ENCODE measurements around the gene TIMM17A. TPM values are rescaled to one million over a fixed set of nuclear protein-coding genes. Genes with fewer than 3 reads are reported as not detected.

TIMM17A gene
- total RNA-seq, 1 donor from 2014 or later, result 46.5 TPM

DNA sequence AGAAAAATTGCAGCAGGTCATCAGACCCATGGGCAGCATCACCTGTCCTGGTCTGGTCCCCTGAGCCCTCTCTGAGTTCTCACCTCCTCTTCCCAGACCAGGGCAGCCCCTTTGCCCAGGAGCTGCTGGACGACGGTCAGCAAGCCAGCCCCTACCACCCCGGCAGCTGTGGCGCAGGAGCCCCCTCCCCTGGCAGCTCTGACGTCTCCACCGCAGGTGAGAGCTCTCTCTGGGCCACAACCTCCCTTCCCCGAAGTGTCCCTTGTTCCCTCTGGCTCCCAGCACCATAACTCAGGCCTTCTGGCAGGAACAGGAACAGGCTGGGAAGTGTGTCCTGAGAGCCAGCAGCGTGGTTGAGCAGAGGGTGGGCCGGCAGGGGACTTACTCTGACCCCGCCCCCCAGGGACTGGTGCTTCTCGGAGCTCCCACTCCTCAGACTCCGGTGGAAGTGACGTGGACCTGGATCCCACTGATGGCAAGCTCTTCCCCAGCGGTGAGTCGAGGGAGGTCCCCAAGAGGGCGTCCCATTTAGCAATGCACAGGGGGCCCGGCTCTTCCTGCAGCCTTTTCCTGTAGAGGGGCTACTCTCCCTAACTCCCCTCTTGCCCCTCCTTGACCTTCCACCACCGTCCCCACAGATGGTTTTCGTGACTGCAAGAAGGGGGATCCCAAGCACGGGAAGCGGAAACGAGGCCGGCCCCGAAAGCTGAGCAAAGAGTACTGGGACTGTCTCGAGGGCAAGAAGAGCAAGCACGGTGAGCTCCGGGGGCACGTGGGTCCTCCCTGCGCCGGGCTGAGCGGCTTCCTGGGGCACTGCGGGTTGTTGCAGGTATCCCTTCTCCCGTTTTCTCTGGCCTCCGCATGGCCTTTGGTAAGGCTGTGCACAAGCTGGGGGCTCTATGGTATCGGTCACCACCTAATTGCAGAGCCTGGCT is 57.5 kb downstream of the TIMM17A start:
- TF ChIP-seq, protein P1, sequence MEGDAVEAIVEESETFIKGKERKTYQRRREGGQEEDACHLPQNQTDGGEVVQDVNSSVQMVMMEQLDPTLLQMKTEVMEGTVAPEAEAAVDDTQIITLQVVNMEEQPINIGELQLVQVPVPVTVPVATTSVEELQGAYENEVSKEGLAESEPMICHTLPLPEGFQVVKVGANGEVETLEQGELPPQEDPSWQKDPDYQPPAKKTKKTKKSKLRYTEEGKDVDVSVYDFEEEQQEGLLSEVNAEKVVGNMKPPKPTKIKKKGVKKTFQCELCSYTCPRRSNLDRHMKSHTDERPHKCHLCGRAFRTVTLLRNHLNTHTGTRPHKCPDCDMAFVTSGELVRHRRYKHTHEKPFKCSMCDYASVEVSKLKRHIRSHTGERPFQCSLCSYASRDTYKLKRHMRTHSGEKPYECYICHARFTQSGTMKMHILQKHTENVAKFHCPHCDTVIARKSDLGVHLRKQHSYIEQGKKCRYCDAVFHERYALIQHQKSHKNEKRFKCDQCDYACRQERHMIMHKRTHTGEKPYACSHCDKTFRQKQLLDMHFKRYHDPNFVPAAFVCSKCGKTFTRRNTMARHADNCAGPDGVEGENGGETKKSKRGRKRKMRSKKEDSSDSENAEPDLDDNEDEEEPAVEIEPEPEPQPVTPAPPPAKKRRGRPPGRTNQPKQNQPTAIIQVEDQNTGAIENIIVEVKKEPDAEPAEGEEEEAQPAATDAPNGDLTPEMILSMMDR (IDR thresholded peaks at IDR 0.05; ENCODE audit: unreplicated experiment), result no peak
- Mint-ChIP-seq H3K27ac (peak overlapping the region; percentile 53), H3K4me1 (peaks cover 82% of the 10 kb centered on the region), H3K27me3 (ENCODE audit: low read depth) (no peaks in the 10 kb centered on the region), H3K36me3 (peaks cover 12% of the 10 kb centered on the region), H3K9me3 (no peaks in the 10 kb centered on the region), H3K4me3 (peak overlapping the region; percentile 92)
- DNase-seq (ENCODE audit: low spot score in 2 of 2, unreplicated experiment in 2 of 2), result no peak

DNA sequence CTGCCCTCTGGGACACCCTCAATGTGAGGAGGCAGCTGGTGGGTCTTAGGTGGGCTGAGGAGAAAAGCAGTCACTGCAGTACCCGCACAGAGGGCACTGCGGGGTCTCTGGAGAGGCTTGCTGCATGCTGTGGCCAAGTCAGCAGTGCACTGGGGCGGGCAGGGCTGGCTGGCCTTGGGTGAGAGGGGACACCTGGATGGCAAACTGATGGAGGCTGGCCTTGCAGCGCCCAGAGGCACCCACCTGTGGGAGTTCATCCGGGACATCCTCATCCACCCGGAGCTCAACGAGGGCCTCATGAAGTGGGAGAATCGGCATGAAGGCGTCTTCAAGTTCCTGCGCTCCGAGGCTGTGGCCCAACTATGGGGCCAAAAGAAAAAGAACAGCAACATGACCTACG is 58.3 kb downstream of the TIMM17A start:
- Mint-ChIP-seq H3K27me3 (ENCODE audit: low read depth) (no peaks in the 10 kb centered on the region), H3K27ac (peak overlapping the region; percentile 47), H3K9me3 (no peaks in the 10 kb centered on the region), H3K4me3 (peak overlapping the region; percentile 92), H3K4me1 (peaks cover 84% of the 10 kb centered on the region), H3K36me3 (peaks cover 12% of the 10 kb centered on the region)
- DNase-seq (ENCODE audit: low spot score in 2 of 2, unreplicated experiment in 2 of 2), result no peak
- TF ChIP-seq, protein P1 (IDR thresholded peaks at IDR 0.05; ENCODE audit: unreplicated experiment), result no peak

DNA sequence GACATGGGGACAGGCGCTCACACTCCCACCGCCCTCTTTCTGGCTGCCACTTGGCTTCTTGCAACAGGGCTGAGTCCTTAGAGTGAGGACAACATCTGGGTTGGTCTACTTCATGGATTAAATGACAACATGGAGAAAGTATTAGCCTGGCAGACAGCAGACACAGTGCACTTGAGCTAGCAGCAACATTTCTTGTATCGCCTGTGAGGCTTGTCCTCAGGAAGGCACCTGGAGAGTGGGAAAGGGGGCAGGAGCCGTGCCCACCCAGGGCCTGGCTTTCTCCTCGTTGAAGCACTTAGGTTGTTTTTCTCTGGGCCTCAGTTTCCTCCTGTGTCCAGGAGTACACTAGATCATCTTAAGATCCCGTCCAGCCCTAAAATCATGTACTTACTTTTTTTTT is 58.8 kb downstream of the TIMM17A start:
- TF ChIP-seq, protein P1 (IDR thresholded peaks at IDR 0.05; ENCODE audit: unreplicated experiment), result no peak
- peak overlapping the region; percentile 66 for H3K27ac Mint-ChIP-seq
- H3K36me3 Mint-ChIP-seq, result peaks cover 12% of the 10 kb centered on the region
- H3K4me1 Mint-ChIP-seq, result peaks cover 84% of the 10 kb centered on the region
- DNase-seq (ENCODE audit: low spot score in 2 of 2, unreplicated experiment in 2 of 2), result no peak
- peak overlapping the region; percentile 92 for H3K4me3 Mint-ChIP-seq
- no peaks in the 10 kb centered on the region for H3K27me3 Mint-ChIP-seq (ENCODE audit: low read depth)
- H3K9me3 Mint-ChIP-seq, result no peaks in the 10 kb centered on the region

DNA sequence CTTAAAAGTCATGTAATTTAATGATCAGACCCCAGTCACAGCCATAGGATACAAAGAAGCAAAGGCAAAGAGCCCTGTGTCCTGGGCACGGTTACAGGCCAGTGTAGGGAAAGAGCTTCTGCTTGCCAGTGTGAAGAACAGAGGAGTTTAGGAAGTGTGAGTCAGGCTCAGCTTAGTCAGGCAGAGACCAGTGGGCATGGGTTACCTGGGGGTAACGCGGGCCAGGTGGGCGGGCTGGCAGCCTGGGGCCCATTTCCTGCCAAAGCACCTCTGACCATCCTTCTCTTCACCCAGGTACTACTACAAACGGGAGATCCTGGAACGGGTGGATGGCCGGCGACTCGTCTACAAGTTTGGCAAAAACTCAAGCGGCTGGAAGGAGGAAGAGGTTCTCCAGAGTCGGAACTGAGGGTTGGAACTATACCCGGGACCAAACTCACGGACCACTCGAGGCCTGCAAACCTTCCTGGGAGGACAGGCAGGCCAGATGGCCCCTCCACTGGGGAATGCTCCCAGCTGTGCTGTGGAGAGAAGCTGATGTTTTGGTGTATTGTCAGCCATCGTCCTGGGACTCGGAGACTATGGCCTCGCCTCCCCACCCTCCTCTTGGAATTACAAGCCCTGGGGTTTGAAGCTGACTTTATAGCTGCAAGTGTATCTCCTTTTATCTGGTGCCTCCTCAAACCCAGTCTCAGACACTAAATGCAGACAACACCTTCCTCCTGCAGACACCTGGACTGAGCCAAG is 59.8 kb downstream of the TIMM17A start:
- Mint-ChIP-seq H3K4me1 (peaks cover 79% of the 10 kb centered on the region), H3K9me3 (no peaks in the 10 kb centered on the region), H3K27me3 (ENCODE audit: low read depth) (no peaks in the 10 kb centered on the region), H3K4me3 (peak overlapping the region; percentile 44), H3K27ac (peak overlapping the region; percentile 87), H3K36me3 (peaks cover 12% of the 10 kb centered on the region)
- DNase-seq (ENCODE audit: low spot score in 2 of 2, unreplicated experiment in 2 of 2), result no peak
- TF ChIP-seq, protein P1 (IDR thresholded peaks at IDR 0.05; ENCODE audit: unreplicated experiment), result no peak

DNA sequence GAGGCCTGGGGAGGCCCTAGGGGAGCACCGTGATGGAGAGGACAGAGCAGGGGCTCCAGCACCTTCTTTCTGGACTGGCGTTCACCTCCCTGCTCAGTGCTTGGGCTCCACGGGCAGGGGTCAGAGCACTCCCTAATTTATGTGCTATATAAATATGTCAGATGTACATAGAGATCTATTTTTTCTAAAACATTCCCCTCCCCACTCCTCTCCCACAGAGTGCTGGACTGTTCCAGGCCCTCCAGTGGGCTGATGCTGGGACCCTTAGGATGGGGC is 60.3 kb downstream of the TIMM17A start:
- Mint-ChIP-seq H3K27me3 (ENCODE audit: low read depth) (no peaks in the 10 kb centered on the region), H3K9me3 (no peaks in the 10 kb centered on the region), H3K36me3 (peaks cover 12% of the 10 kb centered on the region), H3K4me1 (peaks cover 75% of the 10 kb centered on the region), H3K4me3 (peak overlapping the region; percentile 28), H3K27ac (peak overlapping the region; percentile 87)
- no peak for DNase-seq (ENCODE audit: low spot score in 2 of 2, unreplicated experiment in 2 of 2)
- TF ChIP-seq, protein P1 (IDR thresholded peaks at IDR 0.05; ENCODE audit: unreplicated experiment), result no peak

Measured in mesothelial cell of epicardium (in vitro differentiated cells).